ENCODE measurements around the gene EPOP. TPM values are rescaled to one million over a fixed set of nuclear protein-coding genes. Genes with fewer than 3 reads are reported as not detected.

EPOP gene
- total and polyA plus RNA-seq, 2 of the 8 experiments (the other 6 are each of a cell fraction or from before 2014, with no cell fraction given): 1.5 to 3.3 TPM

DNA sequence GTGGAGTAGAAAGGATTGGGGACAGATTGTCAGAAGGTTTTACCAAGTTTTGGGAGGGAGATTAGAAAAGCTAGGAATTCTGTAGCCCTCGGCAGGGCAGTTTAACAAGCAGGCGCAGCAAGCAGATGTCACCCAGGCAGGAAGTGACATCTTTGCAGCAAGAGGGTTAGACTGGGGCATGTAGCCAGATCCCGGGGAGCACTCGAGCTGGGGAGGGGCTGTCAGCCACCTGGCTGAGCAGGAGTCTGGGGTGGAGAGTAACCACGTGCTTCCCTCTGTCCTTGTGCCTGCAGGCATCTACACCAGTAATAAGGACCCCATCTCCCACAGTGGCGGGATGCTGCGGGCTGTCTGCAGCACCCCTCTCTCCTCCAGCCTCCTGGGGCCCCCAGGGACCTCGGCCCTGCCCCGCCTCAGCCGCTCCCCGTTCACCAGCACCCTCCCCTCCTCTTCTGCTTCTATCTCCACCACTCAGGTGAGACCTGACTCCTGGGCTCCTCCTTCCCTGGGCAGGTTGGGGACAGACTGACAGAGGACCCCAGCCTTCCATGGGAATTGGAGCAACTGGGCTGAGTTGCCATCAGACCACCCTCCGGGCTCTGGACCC lies 42.5 kb upstream of the EPOP start:
- 87% methylated on average over 12 of the region's 12 CpGs; no CpG with 5 or more reads in 1 of the 2 experiments for WGBS, 2 experiments (ENCODE audit: extremely low coverage in 1 of 2, insufficient coverage in 1 of 2, insufficient read length in 1 of 2, insufficient replicate concordance in 2 of 2, low coverage in 1 of 2, low lambda C conversion rate in 2 of 2, missing lambda C conversion rate in 1 of 2)
- no peak overlapping the region for H3K4me3 ChIP-seq (ENCODE audit: extremely low read depth in 1 of 4, insufficient read depth in 2 of 4, low read depth in 3 of 4, low read length in 4 of 4)
- H2BK12ac ChIP-seq (ENCODE audit: low read depth, low read length): no peak overlapping the region
- H4K91ac ChIP-seq (replicated peaks; ENCODE audit: insufficient read length, low read length): no peak overlapping the region
- DNase-seq (ENCODE audit: low read depth in 1 of 2, low spot score in 2 of 2) (no peak), FAIRE-seq (no peak)
- H3K23me2 ChIP-seq (ENCODE audit: low read depth, low read length): peaks cover 2% of the 10 kb centered on the region; the same call in 1 of the 2 replicates
- H2BK15ac ChIP-seq (ENCODE audit: low read length): no peak overlapping the region
- ChIA-PET POLR2A (ENCODE audit: partially characterized antibody) (interaction anchor here (1.0 to 3.9 kb wide), 5 partner anchors 9 to 18 kb away, joined by 3 to 38 read pairs (median 8); partner anchors contain the start of genes CISD3 and MLLT6), CTCF (ENCODE audit: partially characterized antibody) (interaction anchor here (0.6 to 7.9 kb wide), 5 partner anchors 12 to 1029 kb away, joined by 3 to 49 read pairs (median 4); no protein-coding TSS in a partner anchor)
- peak overlapping the region; percentile 1; the same call in 1 of the 2 replicates for H4K8ac ChIP-seq (ENCODE audit: extremely low read depth, insufficient read depth, low read length)
- H2BK20ac ChIP-seq (ENCODE audit: low read length): no peak overlapping the region
- H3K27ac ChIP-seq (ENCODE audit: low read depth, low read length): no peak overlapping the region
- TF ChIP-seq, protein P1, sequence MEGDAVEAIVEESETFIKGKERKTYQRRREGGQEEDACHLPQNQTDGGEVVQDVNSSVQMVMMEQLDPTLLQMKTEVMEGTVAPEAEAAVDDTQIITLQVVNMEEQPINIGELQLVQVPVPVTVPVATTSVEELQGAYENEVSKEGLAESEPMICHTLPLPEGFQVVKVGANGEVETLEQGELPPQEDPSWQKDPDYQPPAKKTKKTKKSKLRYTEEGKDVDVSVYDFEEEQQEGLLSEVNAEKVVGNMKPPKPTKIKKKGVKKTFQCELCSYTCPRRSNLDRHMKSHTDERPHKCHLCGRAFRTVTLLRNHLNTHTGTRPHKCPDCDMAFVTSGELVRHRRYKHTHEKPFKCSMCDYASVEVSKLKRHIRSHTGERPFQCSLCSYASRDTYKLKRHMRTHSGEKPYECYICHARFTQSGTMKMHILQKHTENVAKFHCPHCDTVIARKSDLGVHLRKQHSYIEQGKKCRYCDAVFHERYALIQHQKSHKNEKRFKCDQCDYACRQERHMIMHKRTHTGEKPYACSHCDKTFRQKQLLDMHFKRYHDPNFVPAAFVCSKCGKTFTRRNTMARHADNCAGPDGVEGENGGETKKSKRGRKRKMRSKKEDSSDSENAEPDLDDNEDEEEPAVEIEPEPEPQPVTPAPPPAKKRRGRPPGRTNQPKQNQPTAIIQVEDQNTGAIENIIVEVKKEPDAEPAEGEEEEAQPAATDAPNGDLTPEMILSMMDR (IDR thresholded peaks at IDR 0.05; ENCODE audit: control extremely low read depth in 1 of 3, insufficient read depth in 1 of 3, low read depth in 1 of 3, low read length in 3 of 3): no peak
- TF ChIP-seq HDAC6 (IDR thresholded peaks at IDR 0.05; ENCODE audit: low read depth, low read length): no peak
- TF ChIP-seq BACH1 (IDR thresholded peaks at IDR 0.05; ENCODE audit: low read length): no peak
- TF ChIP-seq TCF12 (IDR thresholded peaks at IDR 0.05; ENCODE audit: low read depth, low read length): no peak
- no peak for TF ChIP-seq NRF1 (IDR thresholded peaks at IDR 0.05; ENCODE audit: low read depth, low read length)
- no peaks in the 10 kb centered on the region for H3K36me3 ChIP-seq (ENCODE audit: control insufficient read depth in 2 of 4, insufficient read depth in 4 of 4, low read length in 3 of 4)
- H3K27me3 ChIP-seq (replicated peaks in 1 of 4; ENCODE audit: control insufficient read depth in 3 of 4, extremely low read depth in 1 of 4, insufficient read depth in 3 of 4, low read length in 3 of 4): peaks cover 0 to 11% (median 7%) of the 10 kb centered on the region in 4 experiments; a peak in 6 of 7 replicates
- no peak overlapping the region for H2AK5ac ChIP-seq (ENCODE audit: low read depth, low read length)
- H2AFZ ChIP-seq (ENCODE audit: low read length): no peak overlapping the region
- H3K14ac ChIP-seq (ENCODE audit: insufficient read length): no peak overlapping the region
- H3K23ac ChIP-seq (ENCODE audit: insufficient read length): no peak overlapping the region
- no peaks in the 10 kb centered on the region for H3K79me1 ChIP-seq (ENCODE audit: low read depth, low read length)
- no peak overlapping the region for H3K4ac ChIP-seq (replicated peaks; ENCODE audit: insufficient read length, low read depth, low read length)
- H4K20me1 ChIP-seq (replicated peaks in 1 of 2; ENCODE audit: control insufficient read depth in 1 of 2, insufficient read depth in 2 of 2, low read length in 2 of 2): no peaks in the 10 kb centered on the region
- no peaks in the 10 kb centered on the region for H3K9me3 ChIP-seq (ENCODE audit: insufficient read depth in 2 of 2, low read depth in 1 of 2, low read length in 1 of 2)
- H3K56ac ChIP-seq (replicated peaks; ENCODE audit: insufficient read length, low read depth, low read length): no peak overlapping the region
- H3K9ac ChIP-seq (replicated peaks in 1 of 4; ENCODE audit: extremely low read depth in 1 of 4, low read depth in 3 of 4, low read length in 3 of 4): no peak overlapping the region
- H3K4me2 ChIP-seq (ENCODE audit: insufficient read depth in 1 of 2, low read depth in 2 of 2, low read length in 2 of 2): no peak overlapping the region
- H3K18ac ChIP-seq (ENCODE audit: extremely low read depth, low read length): no peak overlapping the region
- H4K5ac ChIP-seq (ENCODE audit: insufficient read length, low read depth, low read length): no peak overlapping the region
- no peak overlapping the region for H2BK5ac ChIP-seq (ENCODE audit: low read depth, low read length)
- peaks cover 14 to 41% (median 25%) of the 10 kb centered on the region in 4 experiments for H3K4me1 ChIP-seq (replicated peaks in 1 of 4; ENCODE audit: control insufficient read depth in 3 of 4, insufficient read depth in 4 of 4, low read length in 3 of 4)
- H2BK120ac ChIP-seq (replicated peaks; ENCODE audit: low read depth, low read length): no peak overlapping the region
- H3K79me2 ChIP-seq (ENCODE audit: control insufficient read depth in 1 of 2, insufficient read depth in 2 of 2, low read length in 2 of 2): no peaks in the 10 kb centered on the region
